ENCODE measurements around the gene PSMB7. TPM values are rescaled to one million over a fixed set of nuclear protein-coding genes. Genes with fewer than 3 reads are reported as not detected.

The PSMB7 gene
- total RNA-seq, 1 donor from 2014 or later: 73.5 TPM

DNA sequence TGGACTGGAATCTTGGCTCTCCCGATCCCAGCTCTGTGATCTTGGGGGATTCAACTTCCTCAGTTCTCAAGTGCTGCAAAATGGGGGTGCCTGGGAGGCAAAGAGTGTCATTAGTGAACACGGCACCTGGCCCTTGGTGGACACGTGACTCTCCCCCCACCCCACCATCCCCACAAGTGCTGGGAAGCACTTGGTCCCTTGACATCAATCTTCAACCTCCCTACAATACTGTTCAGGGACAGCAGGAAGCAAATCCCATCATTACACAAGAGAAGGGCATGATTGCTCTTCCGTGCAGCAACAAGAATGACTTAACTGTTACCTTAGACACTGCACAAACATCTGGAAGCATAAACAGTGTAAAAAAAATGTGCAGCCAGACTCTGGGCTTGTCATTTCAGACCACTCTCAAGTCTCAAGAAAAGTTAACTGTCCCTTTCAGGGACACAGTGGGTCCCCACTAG, 61.4 kb downstream of the PSMB7 start:
- ATAC-seq (no peak), DNase-seq (no peak)
- Histone ChIP-seq H3K4me3 (no peak overlapping the region), H3K4me1 (no peaks in the 10 kb centered on the region), H3K9me3 (no peaks in the 10 kb centered on the region), H3K36me3 (peaks cover 79% of the 10 kb centered on the region), H3K27me3 (no peaks in the 10 kb centered on the region), H3K27ac (no peak overlapping the region)
- TF ChIP-seq, protein P1, sequence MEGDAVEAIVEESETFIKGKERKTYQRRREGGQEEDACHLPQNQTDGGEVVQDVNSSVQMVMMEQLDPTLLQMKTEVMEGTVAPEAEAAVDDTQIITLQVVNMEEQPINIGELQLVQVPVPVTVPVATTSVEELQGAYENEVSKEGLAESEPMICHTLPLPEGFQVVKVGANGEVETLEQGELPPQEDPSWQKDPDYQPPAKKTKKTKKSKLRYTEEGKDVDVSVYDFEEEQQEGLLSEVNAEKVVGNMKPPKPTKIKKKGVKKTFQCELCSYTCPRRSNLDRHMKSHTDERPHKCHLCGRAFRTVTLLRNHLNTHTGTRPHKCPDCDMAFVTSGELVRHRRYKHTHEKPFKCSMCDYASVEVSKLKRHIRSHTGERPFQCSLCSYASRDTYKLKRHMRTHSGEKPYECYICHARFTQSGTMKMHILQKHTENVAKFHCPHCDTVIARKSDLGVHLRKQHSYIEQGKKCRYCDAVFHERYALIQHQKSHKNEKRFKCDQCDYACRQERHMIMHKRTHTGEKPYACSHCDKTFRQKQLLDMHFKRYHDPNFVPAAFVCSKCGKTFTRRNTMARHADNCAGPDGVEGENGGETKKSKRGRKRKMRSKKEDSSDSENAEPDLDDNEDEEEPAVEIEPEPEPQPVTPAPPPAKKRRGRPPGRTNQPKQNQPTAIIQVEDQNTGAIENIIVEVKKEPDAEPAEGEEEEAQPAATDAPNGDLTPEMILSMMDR (IDR thresholded peaks at IDR 0.05): no peak
- intact Hi-C loops (cut with DNase I): no loop called here

DNA sequence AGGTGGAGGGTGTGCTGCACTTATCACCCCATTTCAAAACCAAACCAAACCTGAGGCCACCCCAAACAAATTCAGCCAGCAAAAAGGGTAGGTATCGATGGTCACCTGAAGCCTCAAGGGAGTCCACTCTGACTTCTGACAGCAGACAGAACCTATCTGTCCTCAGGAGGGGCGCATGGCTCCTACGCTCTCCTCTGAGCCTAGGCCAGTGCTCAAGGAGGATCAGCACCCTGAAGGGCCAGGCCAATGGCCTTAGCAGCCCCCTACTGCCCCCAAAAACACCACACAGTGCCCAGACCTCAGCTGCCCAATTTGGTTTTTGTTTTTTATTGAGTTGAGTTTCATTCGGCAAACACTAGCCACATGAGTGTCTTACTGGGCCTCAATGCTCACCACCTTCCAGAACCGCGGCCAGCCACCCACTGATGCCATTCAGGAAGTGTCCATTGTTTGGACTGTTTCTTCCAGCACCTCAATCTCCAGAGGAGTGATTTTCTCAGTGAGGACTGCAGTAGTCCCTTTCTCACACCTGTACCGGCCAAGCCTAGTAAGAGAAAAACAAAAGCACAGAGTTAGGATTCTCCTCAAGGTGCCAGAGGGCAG, 62.0 kb downstream of the PSMB7 start:
- Histone ChIP-seq H3K36me3 (peaks cover 85% of the 10 kb centered on the region), H3K4me3 (no peak overlapping the region), H3K27me3 (no peaks in the 10 kb centered on the region), H3K27ac (no peak overlapping the region), H3K9me3 (no peaks in the 10 kb centered on the region), H3K4me1 (no peaks in the 10 kb centered on the region)
- intact Hi-C loops (cut with DNase I): no loop called here
- DNase-seq: no peak
- ATAC-seq: no peak
- TF ChIP-seq, protein P1 (IDR thresholded peaks at IDR 0.05): no peak

DNA sequence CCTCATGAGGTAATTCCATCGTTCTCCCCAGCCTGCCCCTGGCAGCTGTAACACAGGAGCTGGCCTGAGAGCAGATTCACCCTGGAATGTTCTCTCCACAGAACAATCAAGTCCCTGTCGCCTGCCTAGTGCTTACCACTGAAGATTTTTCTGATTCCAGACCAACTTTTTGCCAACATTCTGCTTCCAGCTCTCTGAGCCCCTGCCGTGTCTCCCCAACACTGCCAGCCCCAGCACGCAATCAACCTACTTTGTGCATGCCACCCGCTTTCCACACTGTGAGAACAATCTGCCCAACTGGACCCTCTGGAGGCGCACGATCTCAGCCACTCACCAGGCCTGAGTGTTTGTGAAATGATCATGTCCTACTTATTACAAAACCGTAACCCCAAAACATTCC, 62.6 kb downstream of the PSMB7 start:
- no peak overlapping the region for H3K4me3 ChIP-seq

DNA sequence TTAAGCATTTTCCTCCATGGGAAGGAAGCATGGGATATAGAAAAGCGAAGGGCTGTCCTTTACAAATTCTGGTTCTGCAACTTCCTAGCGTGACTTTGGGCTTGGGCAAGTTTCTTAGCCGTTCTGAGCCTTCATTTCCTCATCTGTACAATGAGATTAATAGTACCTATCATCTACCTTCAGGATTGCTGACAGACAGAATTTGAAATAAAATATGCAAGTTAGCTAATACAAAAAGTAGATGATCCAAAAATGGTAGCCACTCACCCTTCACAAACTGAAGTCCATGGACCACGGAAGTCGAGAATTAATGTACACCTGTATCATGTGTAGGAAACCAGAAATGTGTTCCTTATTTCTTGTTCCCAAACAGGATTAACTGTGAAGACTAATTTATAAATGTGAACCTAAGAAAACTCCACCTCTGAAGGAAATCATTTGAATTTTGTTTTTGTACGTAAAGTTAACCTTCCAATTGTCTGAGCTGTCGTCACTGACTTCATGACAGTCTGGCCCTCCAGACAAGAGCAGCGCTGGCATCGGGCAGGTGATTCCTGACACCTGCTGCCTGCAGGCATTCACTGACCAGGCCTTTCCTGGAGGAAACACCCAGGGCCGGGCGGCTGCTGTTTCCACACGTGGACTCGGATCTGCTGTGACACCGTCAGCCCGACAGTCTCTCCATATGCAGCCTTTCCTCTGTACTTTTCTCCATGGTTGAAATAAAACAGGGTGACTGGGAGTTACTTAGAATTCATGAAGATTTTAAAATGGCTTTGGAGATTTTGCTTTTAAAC, 63.4 kb downstream of the PSMB7 start:
- DNase-seq (no peak), ATAC-seq (no peak)
- TF ChIP-seq, protein P1 (IDR thresholded peaks at IDR 0.05): no peak
- Histone ChIP-seq H3K4me1 (no peaks in the 10 kb centered on the region), H3K27ac (no peak overlapping the region), H3K36me3 (peaks cover 94% of the 10 kb centered on the region), H3K9me3 (no peaks in the 10 kb centered on the region), H3K4me3 (no peak overlapping the region), H3K27me3 (no peaks in the 10 kb centered on the region)
- intact Hi-C loops (cut with DNase I): no loop called here

More for the DNA sequence above, 62.6 kb downstream of the PSMB7 start:
- H3K36me3 ChIP-seq: peaks cover 91% of the 10 kb centered on the region
- ATAC-seq (no peak), DNase-seq (no peak)
- no peaks in the 10 kb centered on the region for H3K9me3 ChIP-seq
- TF ChIP-seq, protein P1 (IDR thresholded peaks at IDR 0.05): no peak
- intact Hi-C loops (cut with DNase I): no loop called here
- no peak overlapping the region for H3K27ac ChIP-seq
- no peaks in the 10 kb centered on the region for H3K4me1 ChIP-seq
- H3K27me3 ChIP-seq: no peaks in the 10 kb centered on the region

DNA sequence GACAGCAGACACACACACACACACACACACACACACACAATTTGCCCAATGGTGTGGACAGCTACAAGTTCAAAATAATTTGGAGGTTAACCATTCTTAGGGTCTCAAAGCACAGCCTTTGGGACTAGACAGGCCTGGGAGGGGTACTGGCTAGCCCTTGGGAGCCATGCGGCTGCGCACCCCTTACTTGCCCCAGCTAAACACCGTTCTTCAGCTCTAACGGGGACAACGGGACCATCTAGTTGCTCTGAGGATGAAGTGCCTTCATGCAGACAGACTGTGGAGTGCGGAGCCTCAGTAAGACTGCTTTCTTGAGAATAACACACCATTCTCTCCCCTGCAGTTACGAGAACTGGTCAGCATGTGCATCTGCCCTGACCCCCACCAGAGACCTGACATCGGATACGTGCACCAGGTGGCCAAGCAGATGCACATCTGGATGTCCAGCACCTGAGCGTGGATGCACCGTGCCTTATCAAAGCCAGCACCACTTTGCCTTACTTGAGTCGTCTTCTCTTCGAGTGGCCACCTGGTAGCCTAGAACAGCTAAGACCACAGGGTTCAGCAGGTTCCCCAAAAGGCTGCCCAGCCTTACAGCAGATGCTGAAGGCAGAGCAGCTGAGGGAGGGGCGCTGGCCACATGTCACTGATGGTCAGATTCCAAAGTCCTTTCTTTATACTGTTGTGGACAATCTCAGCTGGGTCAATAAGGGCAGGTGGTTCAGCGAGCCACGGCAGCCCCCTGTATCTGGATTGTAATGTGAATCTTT, 64.6 kb downstream of the PSMB7 start:
- H3K27me3 ChIP-seq: no peaks in the 10 kb centered on the region
- DNase-seq (peak; percentile 41), ATAC-seq (no peak)
- intact Hi-C loops (cut with DNase I): no loop called here
- TF ChIP-seq, protein P1 (IDR thresholded peaks at IDR 0.05): no peak
- no peak overlapping the region for H3K27ac ChIP-seq
- no peaks in the 10 kb centered on the region for H3K4me1 ChIP-seq
- no peaks in the 10 kb centered on the region for H3K9me3 ChIP-seq
- peaks cover 87% of the 10 kb centered on the region for H3K36me3 ChIP-seq
- no peak overlapping the region for H3K4me3 ChIP-seq
